A549 (cell line): ENCODE measurements around the gene ACOT7.

Source experiments
- HOXB5 ChIP-seq: fragments of 250-450 bp; sonication (Bioruptor Pico); IDR thresholded peaks from 2 replicates; pipeline ENCODE4 v1.5.0; 2020; ENCODE audit warnings: mild to moderate bottlenecking, moderate library complexity
- MAFK ChIP-seq: fragments of 450-650 bp; IDR thresholded peaks from 2 replicates; pipeline ENCODE4 v1.6.1; 2014; ENCODE audit not compliant: partially characterized antibody
- MYC ChIP-seq: IDR thresholded peaks from 2 replicates; pipeline ENCODE4 v1.6.1; 2012; ENCODE audit warnings: mild to moderate bottlenecking, inconsistent platforms, low read length, improper control_type of control experiment, borderline replicate concordance
- NPAS2 ChIP-seq: fragments of 250-450 bp; sonication (Bioruptor Pico); IDR thresholded peaks from 2 replicates; pipeline ENCODE4 v1.8.0; 2022; ENCODE audit warnings: mild to moderate bottlenecking, moderate library complexity, borderline replicate concordance
- RNF2 ChIP-seq: fragments of 200-600 bp; sonication (generic); IDR thresholded peaks from 2 replicates; pipeline ENCODE4 v1.6.1; 2016; ENCODE audit warnings: low read depth, mild to moderate bottlenecking, antibody characterized with exemption, moderate library complexity, borderline replicate concordance
- SREBF2 ChIP-seq: fragments of 450-650 bp; IDR thresholded peaks from 2 replicates; pipeline ENCODE4 v1.6.1; 2014; ENCODE audit warnings: mild to moderate bottlenecking, moderate library complexity
- ZFP36 ChIP-seq: fragments of 450-650 bp; IDR thresholded peaks from 2 replicates; pipeline ENCODE4 v1.6.1; 2014; ENCODE audit warnings: borderline replicate concordance; ENCODE audit not compliant: partially characterized antibody
- TF ChIP-seq, protein P1 (sequence below): fragments of >200 bp; sonication (Bioruptor Twin); formaldehyde crosslinking; IDR thresholded peaks from 3 replicates; pipeline ENCODE4 v1.5.1; 2016
- TF ChIP-seq, protein P2 (sequence below): fragments of >200 bp; sonication (Bioruptor Twin); formaldehyde crosslinking; IDR thresholded peaks from 3 replicates; pipeline ENCODE4 v1.6.1; 2016
- TF ChIP-seq, protein P3 (sequence below): IDR thresholded peaks from 2 replicates; pipeline ENCODE4 v1.6.1; 2012

DNA sequence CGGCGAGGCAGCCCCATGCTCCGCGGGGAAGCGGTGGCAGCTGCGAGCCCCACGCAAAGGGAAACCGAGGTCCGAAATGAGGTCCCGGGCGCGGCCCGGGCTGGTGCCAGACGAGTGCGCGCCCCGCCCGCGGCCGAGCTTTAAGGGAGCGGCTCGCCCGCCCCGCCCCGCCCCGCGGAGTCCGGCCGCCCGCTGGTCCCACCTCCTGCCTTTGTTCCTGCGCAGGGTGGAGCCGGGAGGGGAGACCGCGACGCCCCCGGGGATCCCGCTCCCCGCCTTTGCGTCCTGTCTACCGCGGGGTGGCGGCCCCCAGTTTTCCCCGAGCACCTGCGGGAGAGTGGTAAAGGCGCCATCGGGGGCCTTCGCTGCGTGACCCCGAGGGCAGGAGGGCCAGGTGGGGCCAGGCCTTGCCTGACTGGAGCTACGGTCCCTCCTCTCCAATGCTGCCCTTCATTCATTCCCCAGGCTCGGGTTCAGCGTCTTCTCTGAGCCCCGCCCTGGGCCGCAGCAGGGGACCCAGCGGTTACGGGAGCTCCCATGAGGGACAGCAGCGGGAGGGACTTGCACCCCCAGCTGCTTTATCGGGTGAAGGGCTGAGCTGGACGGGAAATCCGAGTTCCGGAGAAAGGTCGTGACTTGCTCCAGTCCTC lies 26.4 kb upstream of the ACOT7 start, which contains the start of gene HES2:
- TF ChIP-seq, protein P1, sequence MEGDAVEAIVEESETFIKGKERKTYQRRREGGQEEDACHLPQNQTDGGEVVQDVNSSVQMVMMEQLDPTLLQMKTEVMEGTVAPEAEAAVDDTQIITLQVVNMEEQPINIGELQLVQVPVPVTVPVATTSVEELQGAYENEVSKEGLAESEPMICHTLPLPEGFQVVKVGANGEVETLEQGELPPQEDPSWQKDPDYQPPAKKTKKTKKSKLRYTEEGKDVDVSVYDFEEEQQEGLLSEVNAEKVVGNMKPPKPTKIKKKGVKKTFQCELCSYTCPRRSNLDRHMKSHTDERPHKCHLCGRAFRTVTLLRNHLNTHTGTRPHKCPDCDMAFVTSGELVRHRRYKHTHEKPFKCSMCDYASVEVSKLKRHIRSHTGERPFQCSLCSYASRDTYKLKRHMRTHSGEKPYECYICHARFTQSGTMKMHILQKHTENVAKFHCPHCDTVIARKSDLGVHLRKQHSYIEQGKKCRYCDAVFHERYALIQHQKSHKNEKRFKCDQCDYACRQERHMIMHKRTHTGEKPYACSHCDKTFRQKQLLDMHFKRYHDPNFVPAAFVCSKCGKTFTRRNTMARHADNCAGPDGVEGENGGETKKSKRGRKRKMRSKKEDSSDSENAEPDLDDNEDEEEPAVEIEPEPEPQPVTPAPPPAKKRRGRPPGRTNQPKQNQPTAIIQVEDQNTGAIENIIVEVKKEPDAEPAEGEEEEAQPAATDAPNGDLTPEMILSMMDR: no peak
- TF ChIP-seq, protein P2, sequence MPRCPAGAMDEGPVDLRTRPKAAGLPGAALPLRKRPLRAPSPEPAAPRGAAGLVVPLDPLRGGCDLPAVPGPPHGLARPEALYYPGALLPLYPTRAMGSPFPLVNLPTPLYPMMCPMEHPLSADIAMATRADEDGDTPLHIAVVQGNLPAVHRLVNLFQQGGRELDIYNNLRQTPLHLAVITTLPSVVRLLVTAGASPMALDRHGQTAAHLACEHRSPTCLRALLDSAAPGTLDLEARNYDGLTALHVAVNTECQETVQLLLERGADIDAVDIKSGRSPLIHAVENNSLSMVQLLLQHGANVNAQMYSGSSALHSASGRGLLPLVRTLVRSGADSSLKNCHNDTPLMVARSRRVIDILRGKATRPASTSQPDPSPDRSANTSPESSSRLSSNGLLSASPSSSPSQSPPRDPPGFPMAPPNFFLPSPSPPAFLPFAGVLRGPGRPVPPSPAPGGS: no peak
- TF ChIP-seq NPAS2 (no peak), ZFP36 (no peak), MAFK (no peak), MYC (no peak), SREBF2 (no peak), RNF2 (no peak), HOXB5 (CRISPR knock-in tag) (no peak)
- TF ChIP-seq, protein P3, sequence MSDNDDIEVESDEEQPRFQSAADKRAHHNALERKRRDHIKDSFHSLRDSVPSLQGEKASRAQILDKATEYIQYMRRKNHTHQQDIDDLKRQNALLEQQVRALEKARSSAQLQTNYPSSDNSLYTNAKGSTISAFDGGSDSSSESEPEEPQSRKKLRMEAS: no peak
